Measurements from ENCODE around the gene A4GALT.

DNA sequence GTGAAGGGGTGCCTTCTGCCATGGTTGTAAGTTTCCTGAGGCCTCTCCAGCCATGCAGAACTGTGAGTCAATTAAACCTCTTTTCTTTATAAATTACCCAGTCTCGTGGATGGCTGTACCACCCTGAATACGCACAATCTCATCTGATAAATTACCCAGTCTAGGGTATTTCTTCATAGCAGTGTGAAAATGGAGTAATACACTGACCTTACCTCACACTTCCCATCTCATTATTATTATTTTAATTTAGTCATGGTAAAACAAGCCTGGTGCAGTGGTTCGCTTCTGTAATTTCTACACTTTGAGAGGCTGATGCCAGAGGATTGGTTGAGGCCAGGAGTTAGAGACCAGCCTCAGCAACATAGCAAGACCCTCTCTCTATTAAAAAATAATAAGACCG lies 41.0 kb downstream of the A4GALT start:
- TF ChIP-seq POLR2A (IDR thresholded peaks at IDR 0.05), result no peak
- TF ChIP-seq, protein P1, sequence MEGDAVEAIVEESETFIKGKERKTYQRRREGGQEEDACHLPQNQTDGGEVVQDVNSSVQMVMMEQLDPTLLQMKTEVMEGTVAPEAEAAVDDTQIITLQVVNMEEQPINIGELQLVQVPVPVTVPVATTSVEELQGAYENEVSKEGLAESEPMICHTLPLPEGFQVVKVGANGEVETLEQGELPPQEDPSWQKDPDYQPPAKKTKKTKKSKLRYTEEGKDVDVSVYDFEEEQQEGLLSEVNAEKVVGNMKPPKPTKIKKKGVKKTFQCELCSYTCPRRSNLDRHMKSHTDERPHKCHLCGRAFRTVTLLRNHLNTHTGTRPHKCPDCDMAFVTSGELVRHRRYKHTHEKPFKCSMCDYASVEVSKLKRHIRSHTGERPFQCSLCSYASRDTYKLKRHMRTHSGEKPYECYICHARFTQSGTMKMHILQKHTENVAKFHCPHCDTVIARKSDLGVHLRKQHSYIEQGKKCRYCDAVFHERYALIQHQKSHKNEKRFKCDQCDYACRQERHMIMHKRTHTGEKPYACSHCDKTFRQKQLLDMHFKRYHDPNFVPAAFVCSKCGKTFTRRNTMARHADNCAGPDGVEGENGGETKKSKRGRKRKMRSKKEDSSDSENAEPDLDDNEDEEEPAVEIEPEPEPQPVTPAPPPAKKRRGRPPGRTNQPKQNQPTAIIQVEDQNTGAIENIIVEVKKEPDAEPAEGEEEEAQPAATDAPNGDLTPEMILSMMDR (IDR thresholded peaks at IDR 0.05), result no peak

All from heart left ventricle (tissue), 13 donors.